ENCODE data around the gene SQSTM1.

The SQSTM1 gene

DNA sequence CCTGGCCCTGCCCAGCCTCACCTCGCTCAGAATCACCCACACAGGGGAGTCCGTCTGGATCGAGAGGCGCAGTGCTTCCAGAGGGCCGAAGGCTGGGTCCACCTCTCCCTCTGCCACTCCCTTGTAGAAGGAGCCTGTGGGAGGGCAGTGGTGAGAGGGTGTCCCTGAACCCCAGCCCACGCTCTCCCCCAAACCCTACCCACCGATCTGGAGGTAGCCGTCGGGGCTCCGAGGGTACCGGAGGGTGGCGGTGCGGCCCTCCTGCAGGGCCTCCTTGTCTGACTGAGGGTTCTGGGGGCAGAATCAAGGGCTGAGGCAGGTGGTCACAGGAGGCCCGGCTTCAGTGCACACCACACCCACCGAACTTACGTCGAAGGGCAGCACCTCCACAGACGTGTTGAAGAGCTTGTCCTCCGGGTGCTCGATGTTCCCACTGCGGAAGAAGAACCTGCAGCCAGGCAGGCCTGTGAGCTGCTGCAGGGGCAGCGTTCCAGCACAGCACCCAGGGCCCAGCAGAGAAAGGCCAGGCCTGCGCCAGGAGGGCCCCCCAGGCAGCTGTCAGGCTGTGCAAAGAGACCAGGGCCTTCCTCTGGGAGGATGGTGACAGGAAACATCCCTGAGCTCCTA, 22.4 kb upstream of the SQSTM1 start:
- in situ Hi-C loops (cut with MboI; ENCODE audit: low sequenced_read_pairs): no loop called here
- H3K36me3 ChIP-seq (replicated peaks): peaks cover 50% of the 10 kb centered on the region
- H3K27me3 ChIP-seq (ENCODE audit: low read depth): no peaks in the 10 kb centered on the region
- H3K4me3 ChIP-seq: no peak overlapping the region
- no peak for DNase-seq (ENCODE audit: low spot score in 2 of 2)
- H3K9me3 ChIP-seq: no peaks in the 10 kb centered on the region
- peaks cover 10% of the 10 kb centered on the region for H3K4me1 ChIP-seq

DNA sequence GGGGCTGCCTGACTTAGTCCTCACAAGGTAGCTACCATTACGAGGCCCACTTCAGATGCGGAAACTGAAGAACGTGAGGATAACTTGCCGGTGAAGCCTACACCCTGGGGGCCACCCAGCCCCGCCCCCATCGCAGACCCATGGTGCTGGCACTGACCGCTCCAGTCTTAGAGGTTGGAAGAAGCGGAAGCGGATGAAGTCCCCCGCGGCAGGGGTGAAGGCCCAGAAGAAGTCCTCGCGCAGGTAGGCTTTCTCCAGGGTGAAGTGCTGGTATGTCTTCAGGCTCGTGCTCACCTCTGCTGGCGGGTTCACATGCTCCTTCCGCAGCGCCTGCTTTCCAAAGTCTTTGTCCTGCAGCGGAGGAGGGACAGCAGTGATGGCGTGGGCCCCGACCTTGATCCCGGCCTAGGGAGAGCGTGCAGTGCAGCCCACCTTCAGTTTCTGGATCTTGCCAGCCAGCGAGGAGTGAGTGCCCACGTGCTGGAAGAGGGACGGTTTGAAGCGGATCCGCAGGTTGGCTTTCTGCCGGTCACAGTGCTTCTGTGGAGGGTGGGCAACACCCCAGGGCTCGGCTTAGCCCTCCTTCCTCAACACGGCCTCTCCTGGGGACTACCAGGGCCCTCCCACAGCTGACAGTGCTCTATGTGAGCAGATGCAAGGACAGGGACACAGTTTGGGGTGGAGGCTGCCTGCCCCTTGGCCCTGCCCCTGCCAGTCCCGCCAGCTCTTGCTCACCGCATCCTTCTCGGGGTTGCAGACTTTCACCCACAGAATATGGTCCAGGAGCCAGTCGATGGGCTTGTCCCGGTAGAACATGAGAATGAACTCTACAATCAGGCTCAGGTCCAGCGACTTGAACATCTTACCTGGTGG, 21.7 kb upstream of the SQSTM1 start:
- H3K4me3 ChIP-seq: no peak overlapping the region
- no peaks in the 10 kb centered on the region for H3K9me3 ChIP-seq
- no peaks in the 10 kb centered on the region for H3K27me3 ChIP-seq (ENCODE audit: low read depth)
- no peak for DNase-seq (ENCODE audit: low spot score in 2 of 2)
- peaks cover 10% of the 10 kb centered on the region for H3K4me1 ChIP-seq
- H3K36me3 ChIP-seq (replicated peaks): peaks cover 50% of the 10 kb centered on the region
- in situ Hi-C loops (cut with MboI; ENCODE audit: low sequenced_read_pairs): no loop called here

GRCh38 chr5:179799644-179799973, 21.1 kb upstream of the SQSTM1 start:
- no peaks in the 10 kb centered on the region for H3K27me3 ChIP-seq (ENCODE audit: low read depth)
- no peaks in the 10 kb centered on the region for H3K9me3 ChIP-seq
- peaks cover 10% of the 10 kb centered on the region for H3K4me1 ChIP-seq
- no peak for DNase-seq (ENCODE audit: low spot score in 2 of 2)
- H3K36me3 ChIP-seq (replicated peaks): peaks cover 50% of the 10 kb centered on the region
- in situ Hi-C loops (cut with MboI; ENCODE audit: low sequenced_read_pairs): no loop called here
- no peak overlapping the region for H3K4me3 ChIP-seq

- Histone ChIP-seq H3K36me3 (replicated peaks) (peaks cover 56% of the 10 kb centered on the region), H3K9me3 (no peaks in the 10 kb centered on the region), H3K4me1 (peaks cover 12% of the 10 kb centered on the region), H3K4me3 (no peak overlapping the region), H3K27me3 (ENCODE audit: low read depth) (no peaks in the 10 kb centered on the region)
- no peak for DNase-seq (ENCODE audit: low spot score in 2 of 2)
- in situ Hi-C loops (cut with MboI; ENCODE audit: low sequenced_read_pairs): no loop called here
These were observed 20.5 kb upstream of the SQSTM1 start for GRCh38 chr5:179800071-179800695.

- Histone ChIP-seq H3K9me3 (no peaks in the 10 kb centered on the region), H3K4me3 (no peak overlapping the region), H3K36me3 (replicated peaks) (peaks cover 56% of the 10 kb centered on the region), H3K27me3 (ENCODE audit: low read depth) (no peaks in the 10 kb centered on the region), H3K4me1 (peaks cover 9% of the 10 kb centered on the region)
- in situ Hi-C loops (cut with MboI; ENCODE audit: low sequenced_read_pairs): no loop called here
- DNase-seq (ENCODE audit: low spot score in 2 of 2): no peak
These were observed 20.0 kb upstream of the SQSTM1 start for GRCh38 chr5:179800696-179801201.

GRCh38 chr5:179801304-179802206, 19.1 kb upstream of the SQSTM1 start:
- no peak overlapping the region for H3K4me3 ChIP-seq
- peaks cover 6% of the 10 kb centered on the region for H3K4me1 ChIP-seq
- in situ Hi-C loops (cut with MboI; ENCODE audit: low sequenced_read_pairs): no loop called here
- H3K36me3 ChIP-seq (replicated peaks): peaks cover 54% of the 10 kb centered on the region
- peak in 1 of 2 experiments; percentile 81 for DNase-seq (ENCODE audit: low spot score in 2 of 2)
- no peaks in the 10 kb centered on the region for H3K9me3 ChIP-seq
- H3K27me3 ChIP-seq (ENCODE audit: low read depth): no peaks in the 10 kb centered on the region

DNA sequence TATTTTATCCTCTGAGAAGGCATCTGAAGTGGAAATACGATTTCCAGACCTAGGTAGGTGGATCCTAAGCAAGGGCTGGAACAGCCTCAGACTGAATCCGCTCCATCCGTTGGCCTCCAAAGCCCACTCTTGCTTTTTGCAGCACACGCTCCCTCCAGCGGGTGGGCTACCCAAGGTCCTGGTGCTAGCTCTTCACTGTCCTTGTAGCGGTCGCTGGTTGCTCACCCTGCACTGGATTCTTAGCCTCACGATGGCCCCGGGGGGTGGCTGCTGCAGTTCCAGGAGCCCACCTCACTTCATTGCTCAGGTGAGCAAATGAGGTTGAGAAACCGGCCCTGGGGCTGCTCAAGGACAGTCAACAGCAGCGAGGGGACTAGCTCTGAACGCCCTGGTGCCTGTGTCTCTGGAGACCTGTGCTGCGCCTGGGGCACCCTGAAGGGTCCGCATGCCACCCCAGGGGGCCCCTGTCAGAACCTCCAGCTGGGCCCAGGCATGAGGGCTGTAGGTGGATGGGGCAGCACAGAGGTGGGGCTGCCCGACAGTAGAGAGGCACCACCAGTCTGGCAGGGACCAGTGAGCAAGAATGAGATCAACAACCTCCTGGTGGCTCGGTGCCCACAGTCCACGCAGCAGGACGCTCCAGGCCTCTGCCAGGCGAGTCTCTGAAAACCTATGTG, 18.4 kb upstream of the SQSTM1 start:
- in situ Hi-C loops (cut with MboI; ENCODE audit: low sequenced_read_pairs): no loop called here
- Histone ChIP-seq H3K4me3 (no peak overlapping the region), H3K9me3 (no peaks in the 10 kb centered on the region), H3K36me3 (replicated peaks) (peaks cover 46% of the 10 kb centered on the region), H3K27me3 (ENCODE audit: low read depth) (no peaks in the 10 kb centered on the region), H3K4me1 (peaks cover 5% of the 10 kb centered on the region)
- no peak for DNase-seq (ENCODE audit: low spot score in 2 of 2)

GRCh38 chr5:179802950-179803562, 17.6 kb upstream of the SQSTM1 start:
- Histone ChIP-seq H3K4me3 (no peak overlapping the region), H3K27me3 (ENCODE audit: low read depth) (no peaks in the 10 kb centered on the region), H3K4me1 (peaks cover 5% of the 10 kb centered on the region), H3K36me3 (replicated peaks) (peaks cover 40% of the 10 kb centered on the region), H3K9me3 (no peaks in the 10 kb centered on the region)
- no peak for DNase-seq (ENCODE audit: low spot score in 2 of 2)
- in situ Hi-C loops (cut with MboI; ENCODE audit: low sequenced_read_pairs): no loop called here

DNA sequence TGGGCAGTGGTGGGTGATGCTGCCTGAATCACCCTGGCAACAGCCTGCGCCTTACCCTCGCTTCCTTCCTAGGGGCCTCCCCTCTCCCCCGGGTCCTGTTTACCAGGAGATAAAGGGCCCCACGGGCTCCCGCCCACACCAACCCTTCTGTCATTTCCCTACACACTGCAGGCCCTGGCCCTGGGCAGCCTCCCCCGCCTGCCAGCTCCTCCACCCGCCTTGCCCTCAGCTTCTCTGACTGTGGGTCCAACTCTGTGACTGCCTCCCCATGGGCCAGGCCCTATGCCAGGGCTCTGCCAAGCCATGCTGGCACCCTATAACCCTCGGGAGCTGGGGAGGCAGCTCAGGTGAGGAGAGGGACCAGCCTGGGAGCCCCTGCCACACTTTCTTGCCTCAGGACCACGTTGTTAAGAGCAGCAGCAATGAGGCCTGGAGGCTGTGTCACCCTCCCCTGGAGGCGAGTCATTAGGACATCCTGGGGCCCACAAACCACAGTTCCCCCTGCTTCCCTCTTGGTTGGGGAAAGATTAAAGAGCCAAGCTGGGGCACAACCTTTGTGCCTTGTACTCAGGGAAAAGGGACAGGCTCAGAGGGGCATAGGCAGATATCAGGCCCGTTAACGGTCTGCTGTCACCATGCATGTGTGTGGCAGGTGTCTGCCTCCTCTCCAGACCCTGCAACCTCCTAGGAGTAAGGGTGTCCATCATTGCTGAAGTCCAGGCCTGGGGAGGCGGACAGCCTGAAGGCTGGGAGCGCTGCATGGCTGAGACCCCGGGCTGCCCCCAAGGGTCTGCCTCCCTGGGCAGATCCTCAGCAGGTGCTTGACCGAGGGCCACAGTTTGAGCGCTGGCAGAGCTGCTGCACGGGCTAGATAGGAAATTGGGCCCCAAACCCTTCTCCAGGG, 16.8 kb upstream of the SQSTM1 start:
- H3K9me3 ChIP-seq: no peaks in the 10 kb centered on the region
- H3K36me3 ChIP-seq (replicated peaks): peaks cover 32% of the 10 kb centered on the region
- no peak for DNase-seq (ENCODE audit: low spot score in 2 of 2)
- H3K4me3 ChIP-seq: no peak overlapping the region
- in situ Hi-C loops (cut with MboI; ENCODE audit: low sequenced_read_pairs): no loop called here
- no peaks in the 10 kb centered on the region for H3K27me3 ChIP-seq (ENCODE audit: low read depth)
- H3K4me1 ChIP-seq: peaks cover 8% of the 10 kb centered on the region

DNA sequence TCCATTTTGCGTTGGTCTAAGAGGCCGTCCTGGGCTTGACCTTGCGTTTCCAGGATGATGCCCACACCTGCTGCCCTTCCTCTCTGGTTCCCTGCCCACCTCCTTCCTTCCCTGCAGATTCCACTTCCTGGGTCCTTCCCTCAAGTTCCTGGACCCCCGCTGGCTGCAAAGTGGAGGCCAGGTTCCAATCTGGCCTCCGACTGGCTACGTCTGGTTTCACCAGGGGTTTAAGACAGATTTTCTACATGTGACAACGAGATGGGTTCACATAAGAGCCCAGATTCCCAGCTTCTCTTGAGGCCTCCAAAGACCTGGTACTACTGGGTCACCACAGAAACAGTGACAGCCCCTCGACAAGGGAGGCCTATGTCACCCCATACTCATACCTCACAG, 16.2 kb upstream of the SQSTM1 start:
- Histone ChIP-seq H3K9me3 (no peaks in the 10 kb centered on the region), H3K27me3 (ENCODE audit: low read depth) (no peaks in the 10 kb centered on the region), H3K4me1 (peaks cover 8% of the 10 kb centered on the region), H3K36me3 (replicated peaks) (peaks cover 26% of the 10 kb centered on the region), H3K4me3 (peak overlapping the region; percentile 75)
- in situ Hi-C loops (cut with MboI; ENCODE audit: low sequenced_read_pairs): no loop called here
- DNase-seq (ENCODE audit: low spot score in 2 of 2): no peak

GRCh38 chr5:179805070-179805528, 15.6 kb upstream of the SQSTM1 start:
- in situ Hi-C loops (cut with MboI; ENCODE audit: low sequenced_read_pairs): no loop called here
- Histone ChIP-seq H3K4me1 (peaks cover 8% of the 10 kb centered on the region), H3K36me3 (replicated peaks) (peaks cover 20% of the 10 kb centered on the region), H3K27me3 (ENCODE audit: low read depth) (no peaks in the 10 kb centered on the region), H3K4me3 (peak overlapping the region; percentile 75), H3K9me3 (no peaks in the 10 kb centered on the region)
- DNase-seq (ENCODE audit: low spot score in 2 of 2): no peak

Measured in HAP-1 (cell line).